ENCODE data around the gene EOLA1.
"Not testable (repeated sequence)": the region's sequence is repeated elsewhere in the genome, so short reads cannot be mapped to it uniquely, and the experiment has no call there.

Gene EOLA1

DNA sequence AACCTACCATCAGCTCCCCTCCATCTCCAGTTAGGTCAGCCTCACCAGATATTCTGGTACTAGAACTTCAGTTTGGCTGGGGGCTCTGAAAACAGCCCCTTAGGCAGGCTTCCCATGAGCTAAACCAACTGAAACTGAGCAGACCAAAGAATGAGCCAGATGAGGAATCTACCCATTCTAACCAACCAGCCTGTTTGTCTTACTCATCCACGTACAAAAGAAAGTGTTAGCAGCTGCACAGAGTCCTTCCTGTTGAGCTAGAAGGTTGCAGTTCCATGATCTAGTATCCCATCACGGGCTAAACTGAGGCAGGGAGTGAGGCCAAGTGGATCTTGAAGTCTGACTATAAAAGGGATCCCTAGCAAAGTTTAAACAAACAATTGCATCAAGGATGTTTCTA, 29.0 kb downstream of the EOLA1 start:
- Histone ChIP-seq H3K79me2 (ENCODE audit: insufficient read depth, low read length) (no peaks in the 10 kb centered on the region), H3K4me2 (ENCODE audit: insufficient read depth, low read length) (no peak overlapping the region), H2AFZ (ENCODE audit: low read depth, low read length) (no peak overlapping the region), H3K36me3 (ENCODE audit: insufficient read depth, low read length) (no peaks in the 10 kb centered on the region), H3K9ac (ENCODE audit: low read depth, low read length) (no peak overlapping the region), H4K20me1 (ENCODE audit: insufficient read depth, low read length) (no peaks in the 10 kb centered on the region), H3K27ac (ENCODE audit: low read length) (no peak overlapping the region), H3K4me1 (ENCODE audit: insufficient read depth, low read length) (no peaks in the 10 kb centered on the region), H3K9me3 (ENCODE audit: insufficient read depth, low read length, severe bottlenecking) (no peaks in the 10 kb centered on the region), H3K27me3 (ENCODE audit: insufficient read depth, low read length, poor library complexity) (no peaks in the 10 kb centered on the region), H3K4me3 (ENCODE audit: low read depth in 1 of 2, low read length in 2 of 2) (no peak overlapping the region)
- TF ChIP-seq, protein P1, sequence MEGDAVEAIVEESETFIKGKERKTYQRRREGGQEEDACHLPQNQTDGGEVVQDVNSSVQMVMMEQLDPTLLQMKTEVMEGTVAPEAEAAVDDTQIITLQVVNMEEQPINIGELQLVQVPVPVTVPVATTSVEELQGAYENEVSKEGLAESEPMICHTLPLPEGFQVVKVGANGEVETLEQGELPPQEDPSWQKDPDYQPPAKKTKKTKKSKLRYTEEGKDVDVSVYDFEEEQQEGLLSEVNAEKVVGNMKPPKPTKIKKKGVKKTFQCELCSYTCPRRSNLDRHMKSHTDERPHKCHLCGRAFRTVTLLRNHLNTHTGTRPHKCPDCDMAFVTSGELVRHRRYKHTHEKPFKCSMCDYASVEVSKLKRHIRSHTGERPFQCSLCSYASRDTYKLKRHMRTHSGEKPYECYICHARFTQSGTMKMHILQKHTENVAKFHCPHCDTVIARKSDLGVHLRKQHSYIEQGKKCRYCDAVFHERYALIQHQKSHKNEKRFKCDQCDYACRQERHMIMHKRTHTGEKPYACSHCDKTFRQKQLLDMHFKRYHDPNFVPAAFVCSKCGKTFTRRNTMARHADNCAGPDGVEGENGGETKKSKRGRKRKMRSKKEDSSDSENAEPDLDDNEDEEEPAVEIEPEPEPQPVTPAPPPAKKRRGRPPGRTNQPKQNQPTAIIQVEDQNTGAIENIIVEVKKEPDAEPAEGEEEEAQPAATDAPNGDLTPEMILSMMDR (IDR thresholded peaks at IDR 0.05; ENCODE audit: borderline replicate concordance, extremely low read depth, low read length, poor library complexity, severe bottlenecking) = no peak
- TF ChIP-seq EZH2 (IDR thresholded peaks at IDR 0.05; ENCODE audit: borderline replicate concordance, low read depth, low read length, severe bottlenecking) = no peak
- DNase-seq (no peak), ATAC-seq (ENCODE audit: insufficient read depth, low read depth) (no peak)

- Histone ChIP-seq H3K4me3 (ENCODE audit: low read depth in 1 of 2, low read length in 2 of 2) (no peak overlapping the region), H3K4me2 (ENCODE audit: insufficient read depth, low read length) (no peak overlapping the region), H2AFZ (ENCODE audit: low read depth, low read length) (no peak overlapping the region), H3K27me3 (ENCODE audit: insufficient read depth, low read length, poor library complexity) (no peaks in the 10 kb centered on the region), H4K20me1 (ENCODE audit: insufficient read depth, low read length) (no peaks in the 10 kb centered on the region), H3K9me3 (ENCODE audit: insufficient read depth, low read length, severe bottlenecking) (no peaks in the 10 kb centered on the region), H3K9ac (ENCODE audit: low read depth, low read length) (no peak overlapping the region), H3K79me2 (ENCODE audit: insufficient read depth, low read length) (no peaks in the 10 kb centered on the region), H3K27ac (ENCODE audit: low read length) (no peak overlapping the region), H3K4me1 (ENCODE audit: insufficient read depth, low read length) (no peaks in the 10 kb centered on the region), H3K36me3 (ENCODE audit: insufficient read depth, low read length) (no peaks in the 10 kb centered on the region)
- no peak for ATAC-seq (ENCODE audit: insufficient read depth, low read depth)
- no peak for DNase-seq
- TF ChIP-seq EZH2 (IDR thresholded peaks at IDR 0.05; ENCODE audit: borderline replicate concordance, low read depth, low read length, severe bottlenecking) = no peak
- TF ChIP-seq, protein P1 (IDR thresholded peaks at IDR 0.05; ENCODE audit: borderline replicate concordance, extremely low read depth, low read length, poor library complexity, severe bottlenecking) = no peak
Observed at GRCh38 chrX:149570668-149571067, 29.9 kb downstream of the EOLA1 start.

- Histone ChIP-seq H3K27me3 (ENCODE audit: insufficient read depth, low read length, poor library complexity) (no peaks in the 10 kb centered on the region), H3K9ac (ENCODE audit: low read depth, low read length) (no peak overlapping the region), H3K79me2 (ENCODE audit: insufficient read depth, low read length) (no peaks in the 10 kb centered on the region), H3K36me3 (ENCODE audit: insufficient read depth, low read length) (no peaks in the 10 kb centered on the region), H4K20me1 (ENCODE audit: insufficient read depth, low read length) (no peaks in the 10 kb centered on the region), H3K4me3 (ENCODE audit: low read depth in 1 of 2, low read length in 2 of 2) (no peak overlapping the region), H3K27ac (ENCODE audit: low read length) (no peak overlapping the region), H3K9me3 (ENCODE audit: insufficient read depth, low read length, severe bottlenecking) (no peaks in the 10 kb centered on the region), H2AFZ (ENCODE audit: low read depth, low read length) (no peak overlapping the region), H3K4me2 (ENCODE audit: insufficient read depth, low read length) (no peak overlapping the region), H3K4me1 (ENCODE audit: insufficient read depth, low read length) (no peaks in the 10 kb centered on the region)
- TF ChIP-seq, protein P1 (IDR thresholded peaks at IDR 0.05; ENCODE audit: borderline replicate concordance, extremely low read depth, low read length, poor library complexity, severe bottlenecking) = no peak
- TF ChIP-seq EZH2 (IDR thresholded peaks at IDR 0.05; ENCODE audit: borderline replicate concordance, low read depth, low read length, severe bottlenecking) = no peak
- DNase-seq (no peak), ATAC-seq (ENCODE audit: insufficient read depth, low read depth) (no peak)
Observed at GRCh38 chrX:149571770-149572169, 31.0 kb downstream of the EOLA1 start.

DNA sequence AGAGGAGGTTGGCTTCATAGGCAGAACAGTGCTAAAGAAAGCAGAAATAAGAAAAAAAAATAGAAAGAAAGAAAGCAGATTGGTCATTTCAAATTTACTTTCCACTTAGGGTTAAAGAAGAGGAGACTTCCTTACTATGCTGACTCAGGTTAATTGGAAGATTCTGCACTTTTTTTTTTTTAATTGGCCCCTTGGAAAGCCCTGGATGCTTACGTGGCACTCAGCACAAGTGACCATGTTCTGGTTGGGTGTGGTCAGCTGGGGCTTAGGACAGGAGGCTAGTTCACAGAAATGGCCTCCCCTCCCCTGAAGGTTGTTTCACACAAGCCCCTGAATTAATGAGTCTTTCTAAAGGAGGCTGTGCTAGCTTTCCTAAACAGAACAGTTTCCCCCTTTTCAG, 31.9 kb downstream of the EOLA1 start:
- Histone ChIP-seq H3K9ac (ENCODE audit: low read depth, low read length) (no peak overlapping the region), H3K27me3 (ENCODE audit: insufficient read depth, low read length, poor library complexity) (no peaks in the 10 kb centered on the region), H3K27ac (ENCODE audit: low read length) (no peak overlapping the region), H2AFZ (ENCODE audit: low read depth, low read length) (no peak overlapping the region), H3K4me3 (ENCODE audit: low read depth in 1 of 2, low read length in 2 of 2) (no peak overlapping the region), H3K36me3 (ENCODE audit: insufficient read depth, low read length) (no peaks in the 10 kb centered on the region), H3K9me3 (ENCODE audit: insufficient read depth, low read length, severe bottlenecking) (no peaks in the 10 kb centered on the region), H4K20me1 (ENCODE audit: insufficient read depth, low read length) (no peaks in the 10 kb centered on the region), H3K4me1 (ENCODE audit: insufficient read depth, low read length) (no peaks in the 10 kb centered on the region), H3K4me2 (ENCODE audit: insufficient read depth, low read length) (no peak overlapping the region), H3K79me2 (ENCODE audit: insufficient read depth, low read length) (no peaks in the 10 kb centered on the region)
- no peak for TF ChIP-seq EZH2 (IDR thresholded peaks at IDR 0.05; ENCODE audit: borderline replicate concordance, low read depth, low read length, severe bottlenecking)
- TF ChIP-seq, protein P1 (IDR thresholded peaks at IDR 0.05; ENCODE audit: borderline replicate concordance, extremely low read depth, low read length, poor library complexity, severe bottlenecking) = no peak
- ATAC-seq (ENCODE audit: insufficient read depth, low read depth) (no peak), DNase-seq (no peak)

DNA sequence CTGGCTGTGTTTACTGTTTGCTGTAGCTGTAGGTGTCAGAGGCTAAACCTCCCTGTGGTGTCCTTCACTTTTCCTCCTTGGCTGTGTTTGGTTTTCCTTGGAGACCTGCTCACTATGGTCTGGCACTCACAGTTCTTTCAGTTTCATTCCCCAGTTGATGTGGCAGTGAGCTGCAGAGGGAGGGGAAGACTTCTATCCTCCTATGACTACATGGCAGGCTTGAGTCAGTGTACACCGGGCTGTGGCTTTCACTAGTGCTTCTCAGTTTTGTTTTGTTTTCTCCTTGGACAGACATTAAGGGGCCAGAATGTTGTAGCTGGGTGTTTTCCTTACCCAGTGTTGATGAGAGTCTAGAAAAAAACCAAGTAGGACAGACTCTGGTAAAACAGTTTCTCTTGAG, 32.6 kb downstream of the EOLA1 start:
- not testable (repeated sequence) for H4K20me1 ChIP-seq (ENCODE audit: insufficient read depth, low read length); H3K4me2 ChIP-seq (ENCODE audit: insufficient read depth, low read length); H3K27me3 ChIP-seq (ENCODE audit: insufficient read depth, low read length, poor library complexity); H3K27ac ChIP-seq (ENCODE audit: low read length); H3K4me3 ChIP-seq (ENCODE audit: low read depth in 1 of 2, low read length in 2 of 2); H3K36me3 ChIP-seq (ENCODE audit: insufficient read depth, low read length); H3K79me2 ChIP-seq (ENCODE audit: insufficient read depth, low read length); H3K4me1 ChIP-seq (ENCODE audit: insufficient read depth, low read length); H3K9ac ChIP-seq (ENCODE audit: low read depth, low read length); H3K9me3 ChIP-seq (ENCODE audit: insufficient read depth, low read length, severe bottlenecking); H2AFZ ChIP-seq (ENCODE audit: low read depth, low read length); DNase-seq
- 0 out of 3 replicates have a peak, but pooled peaks have one; percentile 42 for ATAC-seq (ENCODE audit: insufficient read depth, low read depth)
